WTC11 (cell line): Measurements from ENCODE around the gene LAMC3. TPM values are rescaled to one million over a fixed set of nuclear protein-coding genes. Genes with fewer than 3 reads are reported as not detected.

Experiments used
- ATAC-seq: fragments of 200-7000 bp; cut with Tn5 transposase; 2 replicates; pipeline ENCODE4 v1.10.0; 2021; ENCODE audit warnings: mild to moderate bottlenecking, moderate library complexity
- CTCF ChIA-PET: fragments of 300-600 bp; sonication (Branson Sonifier 250); formaldehyde crosslinking; loops from one replicate; lab custom pipeline; 2021; ENCODE audit warnings: antibody characterized with exemption; lab: Charles Lee
- POLR2A ChIA-PET: fragments of 350-600 bp; sonication (Branson Sonifier 250); formaldehyde crosslinking; loops from one replicate; lab custom pipeline; 2021; ENCODE audit warnings: antibody characterized with exemption; lab: Charles Lee
- DNase-seq: peaks from one replicate; pipeline ENCODE4 v3.0.0; 2021; ENCODE audit warnings: low spot score
- H3K27ac Mint-ChIP-seq: 2 replicates; pipeline ENCODE4 v1.8.0; 2021; ENCODE audit warnings: mixed read lengths
- H3K27me3 Mint-ChIP-seq: 2 replicates; pipeline ENCODE4 v1.8.0; 2021; ENCODE audit warnings: low read depth, mild to moderate bottlenecking, moderate library complexity, mixed read lengths
- H3K36me3 Mint-ChIP-seq: 2 replicates; pipeline ENCODE4 v1.8.0; 2021; ENCODE audit warnings: mixed read lengths
- H3K4me1 Mint-ChIP-seq: 2 replicates; pipeline ENCODE4 v1.8.0; 2022; ENCODE audit warnings: mixed read lengths
- H3K4me3 Mint-ChIP-seq: 2 replicates; pipeline ENCODE4 v1.8.0; 2021; ENCODE audit warnings: mild to moderate bottlenecking, moderate library complexity, mixed read lengths
- H3K9me3 Mint-ChIP-seq: 2 replicates; pipeline ENCODE4 v1.8.0; 2021; ENCODE audit warnings: mixed read lengths
- EMX1 ChIP-seq: fragments of 250-450 bp; sonication (Bioruptor Pico); IDR thresholded peaks from 2 replicates; pipeline ENCODE4 v1.8.0; 2021; ENCODE audit warnings: mild to moderate bottlenecking
- HMGA2 ChIP-seq: fragments of 250-450 bp; sonication (Bioruptor Pico); IDR thresholded peaks from 2 replicates; pipeline ENCODE4 v1.4.0; 2021; ENCODE audit warnings: mild to moderate bottlenecking, moderate library complexity
- IRF2 ChIP-seq: sonication (generic); formaldehyde crosslinking; IDR thresholded peaks from 2 replicates; pipeline ENCODE4 v1.8.0; 2022; ENCODE audit warnings: low read depth, missing genetic modification reagents, borderline replicate concordance
- MXD4 ChIP-seq: fragments of 250-450 bp; sonication (Bioruptor Pico); IDR thresholded peaks from 2 replicates; pipeline ENCODE4 v1.8.0; 2021; ENCODE audit warnings: mild to moderate bottlenecking, moderate library complexity, borderline replicate concordance
- NFE2L1 ChIP-seq: sonication (generic); formaldehyde crosslinking; IDR thresholded peaks from 2 replicates; pipeline ENCODE4 v1.8.1; 2023; ENCODE audit warnings: missing genetic modification reagents
- NR1H2 ChIP-seq: sonication (generic); formaldehyde crosslinking; IDR thresholded peaks from 2 replicates; pipeline ENCODE4 v1.9.0; 2021; ENCODE audit warnings: mild to moderate bottlenecking, moderate library complexity, missing genetic modification reagents
- OVOL2 ChIP-seq: fragments of 250-450 bp; sonication (Bioruptor Pico); IDR thresholded peaks from 2 replicates; pipeline ENCODE4 v1.9.0; 2021; ENCODE audit warnings: mild to moderate bottlenecking, borderline replicate concordance
- SMAD3 ChIP-seq: sonication (generic); formaldehyde crosslinking; IDR thresholded peaks from 2 replicates; pipeline ENCODE4 v1.8.0; 2022; ENCODE audit warnings: missing genetic modification reagents, mild to moderate bottlenecking, borderline replicate concordance
- SOX15 ChIP-seq: fragments of 250-450 bp; sonication (Bioruptor Pico); IDR thresholded peaks from 2 replicates; pipeline ENCODE4 v1.9.0; 2021; ENCODE audit warnings: mild to moderate bottlenecking
- TCF7 ChIP-seq: sonication (generic); formaldehyde crosslinking; IDR thresholded peaks from 2 replicates; pipeline ENCODE4 v1.8.0; 2022; ENCODE audit warnings: mild to moderate bottlenecking, low read depth, missing genetic modification reagents, moderate library complexity
- TEAD1 ChIP-seq: sonication (generic); formaldehyde crosslinking; IDR thresholded peaks from 2 replicates; pipeline ENCODE4 v1.8.0; 2022; ENCODE audit warnings: mild to moderate bottlenecking, missing genetic modification reagents
- ZNF219 ChIP-seq: sonication (generic); formaldehyde crosslinking; IDR thresholded peaks from 2 replicates; pipeline ENCODE4 v1.8.0; 2023; ENCODE audit warnings: missing genetic modification reagents, mild to moderate bottlenecking, borderline replicate concordance
- total RNA-seq: library from RNA; stranded (reverse); gene quantifications from 3 replicates; pipeline ENCODE4 v1.2.3, GENCODE V29; 2021
- TF ChIP-seq, protein P1 (sequence below): sonication (generic); formaldehyde crosslinking; IDR thresholded peaks from 2 replicates; pipeline ENCODE4 v1.8.0; 2022; ENCODE audit warnings: mild to moderate bottlenecking, missing genetic modification reagents
- TF ChIP-seq, protein P2 (sequence below): fragments of 250-450 bp; sonication (Bioruptor Pico); IDR thresholded peaks from 2 replicates; pipeline ENCODE4 v1.9.0; 2021; ENCODE audit warnings: mild to moderate bottlenecking
- TF ChIP-seq, protein P3 (sequence below): sonication (generic); formaldehyde crosslinking; IDR thresholded peaks from 2 replicates; pipeline ENCODE4 v1.8.0; 2022; ENCODE audit warnings: mild to moderate bottlenecking, missing genetic modification reagents

Gene LAMC3
- total RNA-seq, 1 experiment from 2014 or later: 50.9 TPM

DNA sequence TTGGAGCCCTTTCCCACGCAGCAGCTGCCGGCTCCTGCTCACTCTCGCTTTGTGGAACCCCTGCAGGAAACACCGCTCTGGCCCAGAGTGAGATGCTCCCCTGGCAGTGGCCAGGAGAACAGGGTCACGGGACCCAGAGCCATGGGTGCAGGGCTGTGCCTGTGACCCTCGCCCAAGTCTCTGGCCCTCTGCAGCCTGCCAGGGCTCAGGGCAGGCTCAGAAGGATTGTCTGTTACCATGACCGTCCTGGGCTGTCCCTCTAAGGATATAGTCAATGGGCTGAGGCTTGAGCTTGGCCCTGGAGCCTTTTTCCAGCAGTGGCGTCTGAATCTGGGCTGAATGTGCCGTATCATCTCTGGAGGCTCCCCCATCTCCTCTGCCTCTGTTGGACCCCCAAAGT, 58.7 kb downstream of the LAMC3 start:
- CTCF ChIA-PET: interaction anchor here (0.6 kb wide), 1 partner anchor 211 kb away, joined by 5 read pairs; no protein-coding TSS in a partner anchor

DNA sequence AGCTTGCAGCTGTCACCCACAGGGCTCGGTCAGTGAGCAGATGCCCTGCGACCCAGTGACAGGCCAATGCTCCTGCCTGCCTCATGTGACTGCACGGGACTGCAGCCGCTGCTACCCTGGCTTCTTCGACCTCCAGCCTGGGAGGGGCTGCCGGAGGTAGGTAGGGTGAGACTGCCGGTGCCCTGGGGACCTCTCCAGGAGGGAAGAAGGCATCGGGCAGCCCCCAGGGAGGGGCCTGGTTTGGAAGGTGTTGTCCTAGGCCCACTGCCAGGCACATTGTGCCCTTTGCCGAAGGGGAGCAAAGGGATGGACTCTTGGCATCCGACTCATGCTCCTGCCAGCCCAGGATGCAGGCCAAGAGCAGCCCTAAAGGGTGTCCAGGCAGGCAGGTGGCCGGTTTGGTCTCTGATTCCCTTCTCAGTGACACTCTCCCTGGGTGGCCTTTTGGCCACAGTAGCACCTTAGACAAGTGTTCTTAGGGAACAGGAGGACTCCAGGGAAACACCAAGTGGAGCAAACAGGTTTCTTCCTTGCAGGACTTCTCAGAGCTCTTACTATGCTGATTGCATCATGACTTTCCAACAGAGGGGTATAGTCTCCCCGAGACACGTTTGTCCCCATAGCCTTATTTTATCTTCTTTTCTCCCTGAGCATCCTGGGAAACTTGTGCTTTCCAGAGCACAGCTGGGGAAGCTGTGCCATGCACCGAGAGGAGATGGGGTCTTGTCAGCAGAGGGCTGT, 59.3 kb downstream of the LAMC3 start:
- TF ChIP-seq TCF7 (CRISPR knock-in tag) (no peak), IRF2 (CRISPR knock-in tag) (no peak), SMAD3 (CRISPR knock-in tag) (no peak), ZNF219 (CRISPR knock-in tag) (no peak), MXD4 (CRISPR knock-in tag) (no peak), EMX1 (CRISPR knock-in tag) (no peak)
- TF ChIP-seq, protein P1, sequence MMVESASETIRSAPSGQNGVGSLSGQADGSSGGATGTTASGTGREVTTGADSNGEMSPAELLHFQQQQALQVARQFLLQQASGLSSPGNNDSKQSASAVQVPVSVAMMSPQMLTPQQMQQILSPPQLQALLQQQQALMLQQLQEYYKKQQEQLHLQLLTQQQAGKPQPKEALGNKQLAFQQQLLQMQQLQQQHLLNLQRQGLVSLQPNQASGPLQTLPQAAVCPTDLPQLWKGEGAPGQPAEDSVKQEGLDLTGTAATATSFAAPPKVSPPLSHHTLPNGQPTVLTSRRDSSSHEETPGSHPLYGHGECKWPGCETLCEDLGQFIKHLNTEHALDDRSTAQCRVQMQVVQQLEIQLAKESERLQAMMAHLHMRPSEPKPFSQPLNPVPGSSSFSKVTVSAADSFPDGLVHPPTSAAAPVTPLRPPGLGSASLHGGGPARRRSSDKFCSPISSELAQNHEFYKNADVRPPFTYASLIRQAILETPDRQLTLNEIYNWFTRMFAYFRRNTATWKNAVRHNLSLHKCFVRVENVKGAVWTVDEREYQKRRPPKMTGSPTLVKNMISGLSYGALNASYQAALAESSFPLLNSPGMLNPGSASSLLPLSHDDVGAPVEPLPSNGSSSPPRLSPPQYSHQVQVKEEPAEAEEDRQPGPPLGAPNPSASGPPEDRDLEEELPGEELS (CRISPR knock-in tag): no peak
- TF ChIP-seq, protein P2, sequence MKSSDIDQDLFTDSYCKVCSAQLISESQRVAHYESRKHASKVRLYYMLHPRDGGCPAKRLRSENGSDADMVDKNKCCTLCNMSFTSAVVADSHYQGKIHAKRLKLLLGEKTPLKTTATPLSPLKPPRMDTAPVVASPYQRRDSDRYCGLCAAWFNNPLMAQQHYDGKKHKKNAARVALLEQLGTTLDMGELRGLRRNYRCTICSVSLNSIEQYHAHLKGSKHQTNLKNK (CRISPR knock-in tag): no peak
- ATAC-seq (no peak), DNase-seq (no peak)
- H3K4me1 Mint-ChIP-seq: no peaks in the 10 kb centered on the region
- H3K27ac Mint-ChIP-seq: no peak overlapping the region
- POLR2A ChIA-PET: no interaction called here
- no peak overlapping the region for H3K4me3 Mint-ChIP-seq
- CTCF ChIA-PET: interaction anchor here (1.5 kb wide), 1 partner anchor 268 kb away, joined by 4 read pairs; no protein-coding TSS in a partner anchor
- H3K27me3 Mint-ChIP-seq: no peaks in the 10 kb centered on the region
- peaks cover 6% of the 10 kb centered on the region for H3K36me3 Mint-ChIP-seq
- peaks cover 3% of the 10 kb centered on the region; the same call in 1 of the 2 replicates for H3K9me3 Mint-ChIP-seq

More for the DNA sequence above, 58.7 kb downstream of the LAMC3 start:
- Mint-ChIP-seq H3K27ac (no peak overlapping the region; the same call in 1 of the 2 replicates), H3K36me3 (peaks cover 6% of the 10 kb centered on the region), H3K4me1 (no peaks in the 10 kb centered on the region), H3K9me3 (peaks cover 3% of the 10 kb centered on the region; the same call in 1 of the 2 replicates), H3K4me3 (no peak overlapping the region), H3K27me3 (no peaks in the 10 kb centered on the region)
- TF ChIP-seq TEAD1 (CRISPR knock-in tag) (no peak), SOX15 (CRISPR knock-in tag) (no peak), SMAD3 (CRISPR knock-in tag) (no peak), MXD4 (CRISPR knock-in tag) (no peak), NR1H2 (CRISPR knock-in tag) (no peak), HMGA2 (CRISPR knock-in tag) (no peak), EMX1 (CRISPR knock-in tag) (no peak)
- TF ChIP-seq, protein P2 (CRISPR knock-in tag): no peak
- TF ChIP-seq, protein P3, sequence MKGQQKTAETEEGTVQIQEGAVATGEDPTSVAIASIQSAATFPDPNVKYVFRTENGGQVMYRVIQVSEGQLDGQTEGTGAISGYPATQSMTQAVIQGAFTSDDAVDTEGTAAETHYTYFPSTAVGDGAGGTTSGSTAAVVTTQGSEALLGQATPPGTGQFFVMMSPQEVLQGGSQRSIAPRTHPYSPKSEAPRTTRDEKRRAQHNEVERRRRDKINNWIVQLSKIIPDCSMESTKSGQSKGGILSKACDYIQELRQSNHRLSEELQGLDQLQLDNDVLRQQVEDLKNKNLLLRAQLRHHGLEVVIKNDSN (CRISPR knock-in tag): no peak
- POLR2A ChIA-PET: no interaction called here
- no peak; the same call in 1 of the 2 replicates for ATAC-seq
- DNase-seq: no peak

DNA sequence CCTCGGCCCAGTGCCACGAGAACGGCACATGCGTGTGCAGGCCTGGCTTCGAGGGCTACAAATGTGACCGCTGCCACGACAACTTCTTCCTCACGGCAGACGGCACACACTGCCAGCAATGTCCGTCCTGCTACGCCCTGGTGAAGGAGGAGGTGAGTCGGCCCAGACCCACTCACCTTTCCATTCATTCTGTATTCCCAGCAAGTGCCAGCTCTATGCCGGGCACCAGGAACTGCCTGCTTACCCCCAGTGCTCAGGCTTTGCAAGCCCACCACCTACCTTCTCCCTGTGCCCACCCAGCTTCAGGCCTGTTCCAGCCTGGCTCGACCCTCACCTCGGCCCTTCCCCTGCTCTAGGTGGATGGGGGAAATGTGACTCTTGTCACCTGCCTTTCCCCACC, 60.7 kb downstream of the LAMC3 start:
- no peaks in the 10 kb centered on the region for H3K4me1 Mint-ChIP-seq
- no peak for ATAC-seq
- no peak for DNase-seq
- H3K4me3 Mint-ChIP-seq: no peak overlapping the region
- peak overlapping the region; percentile 36; the same call in 1 of the 2 replicates for H3K27ac Mint-ChIP-seq
- no peak for TF ChIP-seq NFE2L1
- TF ChIP-seq OVOL2: no peak
- H3K9me3 Mint-ChIP-seq: peaks cover 3% of the 10 kb centered on the region; the same call in 1 of the 2 replicates
- H3K36me3 Mint-ChIP-seq: peaks cover 8% of the 10 kb centered on the region
- H3K27me3 Mint-ChIP-seq: no peaks in the 10 kb centered on the region
- ChIA-PET POLR2A (no interaction called here), CTCF (no interaction called here)
